WTC11 (cell line): ENCODE data around the gene POGZ. TPM values are rescaled to one million over a fixed set of nuclear protein-coding genes. Genes with fewer than 3 reads are reported as not detected.
"Not testable (repeated sequence)": the region's sequence is repeated elsewhere in the genome, so short reads cannot be mapped to it uniquely, and the experiment has no call there.

Experiments
- ATAC-seq: fragments of 200-7000 bp; cut with Tn5 transposase; 2 replicates; pipeline ENCODE4 v1.10.0; 2021; ENCODE audit warnings: mild to moderate bottlenecking, moderate library complexity
- CTCF ChIA-PET: fragments of 300-600 bp; sonication (Branson Sonifier 250); formaldehyde crosslinking; loops from one replicate; lab custom pipeline; 2021; ENCODE audit warnings: antibody characterized with exemption; lab: Charles Lee
- POLR2A ChIA-PET: fragments of 350-600 bp; sonication (Branson Sonifier 250); formaldehyde crosslinking; loops from one replicate; lab custom pipeline; 2021; ENCODE audit warnings: antibody characterized with exemption; lab: Charles Lee
- DNase-seq: peaks from one replicate; pipeline ENCODE4 v3.0.0; 2021; ENCODE audit warnings: low spot score
- H3K27ac Mint-ChIP-seq: 2 replicates; pipeline ENCODE4 v1.8.0; 2021; ENCODE audit warnings: mixed read lengths
- H3K27me3 Mint-ChIP-seq: 2 replicates; pipeline ENCODE4 v1.8.0; 2021; ENCODE audit warnings: low read depth, mild to moderate bottlenecking, moderate library complexity, mixed read lengths
- H3K36me3 Mint-ChIP-seq: 2 replicates; pipeline ENCODE4 v1.8.0; 2021; ENCODE audit warnings: mixed read lengths
- H3K4me1 Mint-ChIP-seq: 2 replicates; pipeline ENCODE4 v1.8.0; 2022; ENCODE audit warnings: mixed read lengths
- H3K4me3 Mint-ChIP-seq: 2 replicates; pipeline ENCODE4 v1.8.0; 2021; ENCODE audit warnings: mild to moderate bottlenecking, moderate library complexity, mixed read lengths
- H3K9me3 Mint-ChIP-seq: 2 replicates; pipeline ENCODE4 v1.8.0; 2021; ENCODE audit warnings: mixed read lengths
- CREB1 ChIP-seq: sonication (generic); formaldehyde crosslinking; IDR thresholded peaks from 2 replicates; pipeline ENCODE4 v1.8.0; 2023; ENCODE audit warnings: mild to moderate bottlenecking, missing genetic modification reagents
- E2F5 ChIP-seq: sonication (generic); formaldehyde crosslinking; IDR thresholded peaks from 2 replicates; pipeline ENCODE4 v1.8.1; 2022; ENCODE audit warnings: mild to moderate bottlenecking, moderate library complexity, missing genetic modification reagents
- FOXJ3 ChIP-seq: sonication (generic); formaldehyde crosslinking; IDR thresholded peaks from 2 replicates; pipeline ENCODE4 v1.9.0; 2021; ENCODE audit warnings: missing genetic modification reagents, mild to moderate bottlenecking, borderline replicate concordance
- IRF2 ChIP-seq: sonication (generic); formaldehyde crosslinking; IDR thresholded peaks from 2 replicates; pipeline ENCODE4 v1.8.0; 2022; ENCODE audit warnings: low read depth, missing genetic modification reagents, borderline replicate concordance
- KAT7 ChIP-seq: sonication (generic); formaldehyde crosslinking; IDR thresholded peaks from 2 replicates; pipeline ENCODE4 v1.8.1; 2023; ENCODE audit warnings: missing genetic modification reagents, mild to moderate bottlenecking, borderline replicate concordance
- MLX ChIP-seq: sonication (generic); formaldehyde crosslinking; IDR thresholded peaks from 2 replicates; pipeline ENCODE4 v1.8.1; 2023; ENCODE audit warnings: mild to moderate bottlenecking, missing genetic modification reagents, moderate library complexity
- NFYB ChIP-seq: sonication (generic); formaldehyde crosslinking; conservative IDR thresholded peaks from 2 replicates; pipeline ENCODE4 v1.8.0; 2022; ENCODE audit warnings: low read depth, missing genetic modification reagents
- PRDM15 ChIP-seq: sonication (generic); formaldehyde crosslinking; IDR thresholded peaks from 2 replicates; pipeline ENCODE4 v1.8.0; 2022; ENCODE audit warnings: missing genetic modification reagents
- SMAD4 ChIP-seq: sonication (generic); formaldehyde crosslinking; IDR thresholded peaks from 2 replicates; pipeline ENCODE4 v1.8.0; 2022; ENCODE audit warnings: mild to moderate bottlenecking, missing genetic modification reagents
- TCF7 ChIP-seq: sonication (generic); formaldehyde crosslinking; IDR thresholded peaks from 2 replicates; pipeline ENCODE4 v1.8.0; 2022; ENCODE audit warnings: mild to moderate bottlenecking, low read depth, missing genetic modification reagents, moderate library complexity
- ZNF121 ChIP-seq: sonication (generic); formaldehyde crosslinking; IDR thresholded peaks from 2 replicates; pipeline ENCODE4 v1.8.0; 2023; ENCODE audit warnings: missing genetic modification reagents
- ZNF263 ChIP-seq: sonication (generic); formaldehyde crosslinking; IDR thresholded peaks from 2 replicates; pipeline ENCODE4 v1.8.1; 2022; ENCODE audit warnings: low read depth, mild to moderate bottlenecking, moderate library complexity, missing genetic modification reagents
- ZNF317 ChIP-seq: sonication (generic); formaldehyde crosslinking; IDR thresholded peaks from 2 replicates; pipeline ENCODE4 v1.8.1; 2023; ENCODE audit warnings: low read depth, mild to moderate bottlenecking, moderate library complexity, missing genetic modification reagents, borderline replicate concordance
- ZNF396 ChIP-seq: fragments of 250-450 bp; sonication (Bioruptor Pico); IDR thresholded peaks from 2 replicates; pipeline ENCODE4 v1.8.0; 2021; ENCODE audit warnings: mild to moderate bottlenecking, moderate library complexity, borderline replicate concordance
- ZNF416 ChIP-seq: fragments of 250-450 bp; sonication (Bioruptor Pico); IDR thresholded peaks from 2 replicates; pipeline ENCODE4 v1.9.0; 2021; ENCODE audit warnings: mild to moderate bottlenecking, inconsistent platforms
- ZNF532 ChIP-seq: fragments of 250-450 bp; sonication (Bioruptor Pico); IDR thresholded peaks from 2 replicates; pipeline ENCODE4 v1.9.0; 2021; ENCODE audit warnings: mild to moderate bottlenecking, borderline replicate concordance
- ZSCAN18 ChIP-seq: fragments of 250-450 bp; sonication (Bioruptor Pico); IDR thresholded peaks from 2 replicates; pipeline ENCODE4 v2.1.2; 2022; ENCODE audit warnings: mild to moderate bottlenecking, moderate library complexity
- total RNA-seq: library from RNA; stranded (reverse); gene quantifications from 3 replicates; pipeline ENCODE4 v1.2.3, GENCODE V29; 2021
- TF ChIP-seq, protein P1 (sequence below): sonication (generic); formaldehyde crosslinking; IDR thresholded peaks from 2 replicates; pipeline ENCODE4 v1.8.1; 2023; ENCODE audit warnings: mild to moderate bottlenecking, missing genetic modification reagents

POGZ gene
- total RNA-seq, 1 experiment from 2014 or later, result 88.1 TPM

DNA sequence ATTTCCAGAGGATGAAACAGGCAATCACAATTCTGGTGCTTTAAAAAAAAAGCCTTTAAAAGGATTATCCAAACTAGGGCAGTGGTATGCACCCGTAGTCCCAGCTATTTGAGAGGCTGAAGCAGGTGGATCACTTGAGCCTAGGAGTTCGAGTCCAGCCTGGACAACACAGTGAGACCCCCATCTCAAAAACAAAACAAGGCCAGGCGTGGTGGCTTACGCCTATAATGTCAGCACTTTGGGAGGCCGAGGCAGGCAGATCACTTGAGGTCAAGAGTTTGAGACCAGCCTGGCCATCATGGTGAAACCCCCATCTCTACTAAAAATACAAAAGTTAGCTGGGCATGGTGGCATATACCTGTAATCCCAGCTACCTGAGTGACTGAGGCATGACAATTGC lies 25.5 kb downstream of the POGZ start:
- H3K27me3 Mint-ChIP-seq, H3K9me3 Mint-ChIP-seq, POLR2A ChIA-PET, H3K4me3 Mint-ChIP-seq, ATAC-seq: not testable (repeated sequence)
- CTCF ChIA-PET, result interaction anchor here (0.9 kb wide), 1 partner anchor 11 kb away, joined by 3 read pairs; no protein-coding TSS in a partner anchor
- peak; percentile 84 for TF ChIP-seq ZNF121 (CRISPR knock-in tag)
- TF ChIP-seq, all 79 proteins: peak for 1; not testable (repeated sequence) for 78
- peaks cover 21% of the 10 kb centered on the region for H3K36me3 Mint-ChIP-seq
- H3K27ac Mint-ChIP-seq, H3K4me1 Mint-ChIP-seq, DNase-seq: not testable (repeated sequence)

DNA sequence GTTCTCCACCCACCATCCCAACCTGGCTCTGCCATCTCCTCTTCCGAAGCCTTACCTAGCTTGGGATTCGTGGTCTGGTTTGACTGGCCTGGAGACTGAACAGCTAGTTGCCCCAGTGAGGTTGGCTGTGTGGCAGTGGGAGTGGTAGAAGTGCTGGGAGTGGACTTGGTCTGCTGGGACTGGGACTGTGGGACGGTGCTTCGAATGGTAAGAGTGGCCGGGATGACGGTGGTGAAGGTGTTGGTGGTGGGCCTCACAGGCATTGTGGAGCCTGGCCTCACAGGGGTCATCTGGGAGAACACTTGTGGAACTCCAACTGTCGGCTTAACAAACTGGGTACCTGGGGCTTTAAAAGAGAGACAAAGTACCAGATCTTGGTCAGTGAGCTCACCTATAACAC lies 31.2 kb downstream of the POGZ start:
- Mint-ChIP-seq H3K27me3 (no peaks in the 10 kb centered on the region), H3K4me3 (no peak overlapping the region), H3K27ac (no peak overlapping the region), H3K36me3 (peaks cover 68% of the 10 kb centered on the region), H3K9me3 (no peaks in the 10 kb centered on the region), H3K4me1 (no peaks in the 10 kb centered on the region)
- DNase-seq (no peak), ATAC-seq (no peak)
- ChIA-PET CTCF (no interaction called here), POLR2A (no interaction called here)
- TF ChIP-seq, protein P1, sequence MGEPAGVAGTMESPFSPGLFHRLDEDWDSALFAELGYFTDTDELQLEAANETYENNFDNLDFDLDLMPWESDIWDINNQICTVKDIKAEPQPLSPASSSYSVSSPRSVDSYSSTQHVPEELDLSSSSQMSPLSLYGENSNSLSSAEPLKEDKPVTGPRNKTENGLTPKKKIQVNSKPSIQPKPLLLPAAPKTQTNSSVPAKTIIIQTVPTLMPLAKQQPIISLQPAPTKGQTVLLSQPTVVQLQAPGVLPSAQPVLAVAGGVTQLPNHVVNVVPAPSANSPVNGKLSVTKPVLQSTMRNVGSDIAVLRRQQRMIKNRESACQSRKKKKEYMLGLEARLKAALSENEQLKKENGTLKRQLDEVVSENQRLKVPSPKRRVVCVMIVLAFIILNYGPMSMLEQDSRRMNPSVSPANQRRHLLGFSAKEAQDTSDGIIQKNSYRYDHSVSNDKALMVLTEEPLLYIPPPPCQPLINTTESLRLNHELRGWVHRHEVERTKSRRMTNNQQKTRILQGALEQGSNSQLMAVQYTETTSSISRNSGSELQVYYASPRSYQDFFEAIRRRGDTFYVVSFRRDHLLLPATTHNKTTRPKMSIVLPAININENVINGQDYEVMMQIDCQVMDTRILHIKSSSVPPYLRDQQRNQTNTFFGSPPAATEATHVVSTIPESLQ (CRISPR knock-in tag), result no peak
- TF ChIP-seq ZNF396, result no peak
- no peak for TF ChIP-seq FOXJ3
- TF ChIP-seq MLX, result no peak
- TF ChIP-seq IRF2 (CRISPR knock-in tag), result no peak
- no peak for TF ChIP-seq KAT7 (CRISPR knock-in tag)
- TF ChIP-seq TCF7 (CRISPR knock-in tag), result no peak
- TF ChIP-seq ZNF416 (CRISPR knock-in tag), result no peak
- no peak for TF ChIP-seq PRDM15
- no peak for TF ChIP-seq CREB1 (CRISPR knock-in tag)

DNA sequence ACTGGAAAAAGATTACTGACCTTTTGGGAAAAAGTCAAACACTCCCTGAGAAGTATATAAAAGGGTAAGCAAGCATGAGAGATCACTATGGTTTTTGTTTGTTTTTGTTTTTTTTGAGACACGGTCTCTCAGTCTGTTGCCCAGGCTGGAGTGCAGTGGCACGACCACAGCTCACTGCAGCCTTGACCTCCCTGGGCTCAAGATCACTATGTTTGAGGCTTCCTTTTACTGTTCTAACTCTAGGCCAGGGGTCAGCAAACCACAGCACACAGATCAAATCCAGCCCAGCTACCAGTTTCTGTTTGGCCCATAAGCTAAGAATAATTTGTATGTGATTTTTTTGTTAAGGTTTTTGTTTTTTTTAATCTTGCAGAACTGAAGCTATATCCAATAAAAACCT lies 34.2 kb downstream of the POGZ start:
- no peak overlapping the region for H3K4me3 Mint-ChIP-seq
- H3K27me3 Mint-ChIP-seq, result no peaks in the 10 kb centered on the region
- ATAC-seq (no peak), DNase-seq (no peak)
- ChIA-PET CTCF (interaction anchor here (0.5 to 1.0 kb wide), 2 partner anchors 124 to 296 kb away, joined by 3 to 4 read pairs; partner anchors contain the start of gene RIIAD1), POLR2A (interaction anchor here (0.6 kb wide), 1 partner anchor 8 kb away, joined by 10 read pairs; no protein-coding TSS in a partner anchor)
- H3K36me3 Mint-ChIP-seq, result peaks cover 87% of the 10 kb centered on the region
- H3K27ac Mint-ChIP-seq, result no peak overlapping the region
- no peaks in the 10 kb centered on the region for H3K4me1 Mint-ChIP-seq
- no peaks in the 10 kb centered on the region for H3K9me3 Mint-ChIP-seq
- no peak for TF ChIP-seq MLX
- no peak for TF ChIP-seq NFYB
- no peak for TF ChIP-seq SMAD4
- TF ChIP-seq ZNF263 (CRISPR knock-in tag), result no peak
- no peak for TF ChIP-seq E2F5 (CRISPR knock-in tag)
- TF ChIP-seq ZNF317 (CRISPR knock-in tag), result no peak
- TF ChIP-seq ZNF532 (CRISPR knock-in tag), result no peak
- no peak for TF ChIP-seq ZSCAN18 (CRISPR knock-in tag)
- no peak for TF ChIP-seq ZNF396
- no peak for TF ChIP-seq IRF2 (CRISPR knock-in tag)
